GM23338 (cell line): ENCODE measurements around the gene TULP4. TPM values are rescaled to one million over a fixed set of nuclear protein-coding genes. Genes with fewer than 3 reads are reported as not detected.
A peak's percentile ranks its signal among the peaks of the same experiment; 100 is the strongest.

Experiments used
- ATAC-seq: fragments of 200-7000 bp; cut with Tn5 transposase; 3 replicates; pipeline ENCODE4 v1.9.1; 2020
- DNase-seq: peaks from one replicate; pipeline ENCODE4 v3.0.0-alpha.2; 2015; ENCODE audit warnings: low spot score
- H2AFZ ChIP-seq: fragments of 200-600 bp; sonication (generic); 2 replicates; pipeline ENCODE4 v1.8.0; 2016; ENCODE audit warnings: antibody characterized with exemption, mild to moderate bottlenecking, moderate library complexity
- H3F3A ChIP-seq: fragments of 200-600 bp; sonication (generic); replicated peaks from 2 replicates; pipeline ENCODE4 v1.8.0; 2017; ENCODE audit warnings: antibody characterized with exemption, mixed run types, low read depth
- H3K27ac ChIP-seq: fragments of 200-600 bp; sonication (generic); 2 replicates; pipeline ENCODE4 v1.6.1; 2016; ENCODE audit warnings: low read depth
- H3K27me3 ChIP-seq: fragments of 200-600 bp; sonication (generic); 2 replicates; pipeline ENCODE4 v1.8.0; 2016; ENCODE audit warnings: mild to moderate bottlenecking, mixed run types, moderate library complexity; ENCODE audit not compliant: insufficient read depth
- H3K36me3 ChIP-seq: fragments of 200-600 bp; sonication (generic); 2 replicates; pipeline ENCODE4 v1.8.0; 2016; ENCODE audit warnings: mild to moderate bottlenecking; ENCODE audit not compliant: insufficient read depth
- H3K4me1 ChIP-seq: fragments of 200-600 bp; sonication (generic); 2 replicates; pipeline ENCODE4 v1.8.0; 2016; ENCODE audit warnings: mild to moderate bottlenecking, moderate library complexity; ENCODE audit not compliant: insufficient read depth
- H3K4me2 ChIP-seq: fragments of 200-600 bp; sonication (generic); 2 replicates; pipeline ENCODE4 v1.7.1; 2017; ENCODE audit warnings: mixed run types
- H3K4me3 ChIP-seq: fragments of 200-600 bp; sonication (generic); 2 replicates; pipeline ENCODE4 v1.6.1; 2016; ENCODE audit warnings: mixed run types
- H3K79me2 ChIP-seq: fragments of 200-600 bp; sonication (generic); replicated peaks from 2 replicates; pipeline ENCODE4 v1.8.0; 2017; ENCODE audit warnings: mild to moderate bottlenecking; ENCODE audit not compliant: insufficient read depth
- H3K9me2 ChIP-seq: fragments of 200-600 bp; sonication (generic); 2 replicates; pipeline ENCODE4 v1.8.0; 2017; ENCODE audit not compliant: insufficient read depth
- H4K20me1 ChIP-seq: fragments of 200-600 bp; sonication (generic); replicated peaks from 2 replicates; pipeline ENCODE4 v1.8.0; 2017; ENCODE audit warnings: mild to moderate bottlenecking; ENCODE audit not compliant: insufficient read depth
- H3K27ac Mint-ChIP-seq: 2 replicates; pipeline ENCODE4 v1.8.0; 2020; ENCODE audit warnings: inconsistent platforms, mild to moderate bottlenecking, moderate library complexity, mixed read lengths
- H3K27me3 Mint-ChIP-seq: 3 replicates; pipeline ENCODE4 v1.8.0; 2022; ENCODE audit warnings: low read depth, mild to moderate bottlenecking, moderate library complexity, mixed read lengths, inconsistent platforms; ENCODE audit not compliant: insufficient read depth, poor library complexity
- H3K36me3 Mint-ChIP-seq: 3 replicates; pipeline ENCODE4 v1.8.0; 2021; ENCODE audit warnings: low read depth, mild to moderate bottlenecking, inconsistent platforms, moderate library complexity, mixed read lengths
- H3K4me1 Mint-ChIP-seq: 3 replicates; pipeline ENCODE4 v1.8.0; 2020; ENCODE audit warnings: mild to moderate bottlenecking, inconsistent platforms, mixed read lengths
- H3K4me3 Mint-ChIP-seq: 3 replicates; pipeline ENCODE4 v1.8.0; 2021; ENCODE audit warnings: moderate library complexity, mild to moderate bottlenecking, inconsistent platforms, mixed read lengths
- H3K9me3 Mint-ChIP-seq: 3 replicates; pipeline ENCODE4 v1.8.0; 2020; ENCODE audit warnings: moderate library complexity, mild to moderate bottlenecking, inconsistent platforms, mixed read lengths
- CREB1 ChIP-seq: fragments of 250-450 bp; sonication (Bioruptor Pico); IDR thresholded peaks from 2 replicates; pipeline ENCODE4 v1.5.0; 2020; ENCODE audit warnings: low read depth, mild to moderate bottlenecking, moderate library complexity
- EZH2 ChIP-seq: fragments of 200-600 bp; sonication (generic); IDR thresholded peaks from one replicate; pipeline ENCODE4 v1.8.0; 2017; ENCODE audit warnings: antibody characterized with exemption, mild to moderate bottlenecking, low read depth; ENCODE audit not compliant: unreplicated experiment
- NANOG ChIP-seq: IDR thresholded peaks from 2 replicates; pipeline ENCODE4 v1.6.1; 2016; ENCODE audit warnings: antibody characterized with exemption, borderline replicate concordance
- POLR2AphosphoS5 ChIP-seq: IDR thresholded peaks from 2 replicates; pipeline ENCODE4 v1.6.1; 2016; ENCODE audit warnings: antibody characterized with exemption, low read depth
- STAT1 ChIP-seq: IDR thresholded peaks from one replicate; pipeline ENCODE4 v1.6.1; 2016; ENCODE audit warnings: antibody characterized with exemption; ENCODE audit not compliant: unreplicated experiment
- ZNF114 ChIP-seq: fragments of 250-450 bp; sonication (Bioruptor Pico); IDR thresholded peaks from 2 replicates; pipeline ENCODE4 v1.5.0; 2020; ENCODE audit warnings: mild to moderate bottlenecking, moderate library complexity
- ZNF331 ChIP-seq: fragments of 250-450 bp; sonication (Bioruptor Pico); IDR thresholded peaks from 2 replicates; pipeline ENCODE4 v1.5.0; 2020; ENCODE audit warnings: low read depth, mild to moderate bottlenecking, moderate library complexity
- polyA plus RNA-seq: library from polyadenylated mRNA; unstranded; fragments of >200 nt; fragmentation: Nextera tagmentation; extraction: Ambion mirVana; gene quantifications from 2 replicates; pipeline ENCODE4 v1.2.1, GENCODE V29; 2016
- total RNA-seq: library from RNA; depleted of rRNA; stranded (reverse); fragments of >200 nt; shearing (Covaris generic); gene quantifications from 2 replicates; pipeline ENCODE4 v1.2.3, GENCODE V29; 2014
- TF ChIP-seq, protein P1 (sequence below): IDR thresholded peaks from 2 replicates; pipeline ENCODE4 v1.6.1; 2016; ENCODE audit warnings: antibody characterized with exemption
- TF ChIP-seq, protein P2 (sequence below), 2 experiments: fragments of 200-600 bp in 1 of 2; sonication (generic) in 1 of 2; conservative IDR thresholded peaks; 2 replicates each; pipeline versions ENCODE4 v1.5.1 to v1.6.1; 2016 to 2017; ENCODE audit warnings: antibody characterized with exemption in 2 of 2, low read depth in 2 of 2, mild to moderate bottlenecking in 2 of 2, moderate library complexity in 1 of 2
- TF ChIP-seq, protein P3 (sequence below): IDR thresholded peaks from one replicate; pipeline ENCODE4 v1.6.1; 2018; ENCODE audit warnings: antibody characterized with exemption; ENCODE audit not compliant: unreplicated experiment

The TULP4 gene
- total and polyA plus RNA-seq, 2 experiments from 2014 or later, result 31.2 to 50.2 TPM

DNA sequence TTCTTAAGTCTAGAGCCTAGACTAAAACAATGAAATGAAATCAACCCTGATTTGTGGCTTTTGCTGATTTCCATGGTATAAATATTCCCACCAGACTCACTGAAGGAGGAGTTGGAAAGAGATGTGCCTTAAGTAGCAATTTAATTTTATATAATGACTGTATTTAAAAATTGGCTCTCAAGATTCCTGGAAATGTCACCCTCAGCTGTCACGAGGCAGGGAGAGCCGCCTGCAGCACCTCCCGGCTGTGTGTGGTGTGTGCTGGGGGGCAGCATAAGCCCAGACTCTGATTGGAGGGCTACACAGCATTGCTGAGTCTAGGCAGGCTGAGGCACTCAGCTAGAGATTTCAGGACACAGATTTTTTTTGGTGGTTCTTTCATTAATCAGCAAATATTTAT lies 207.0 kb downstream of the TULP4 start:
- no peaks in the 10 kb centered on the region for H4K20me1 ChIP-seq
- H3K4me1 ChIP-seq, result peaks cover 6% of the 10 kb centered on the region; the same call in 1 of the 2 replicates
- H3K36me3 ChIP-seq, result no peaks in the 10 kb centered on the region
- H2AFZ ChIP-seq, result no peak overlapping the region
- no peak overlapping the region for H3K4me2 ChIP-seq
- Mint-ChIP-seq H3K4me3 (no peak overlapping the region), H3K9me3 (no peaks in the 10 kb centered on the region; the same call in 2 of the 3 replicates), H3K27ac (no peak overlapping the region), H3K36me3 (peaks cover 2% of the 10 kb centered on the region; the same call in 1 of the 3 replicates), H3K27me3 (peaks cover 37% of the 10 kb centered on the region), H3K4me1 (peaks cover 23% of the 10 kb centered on the region)
- H3K9me2 ChIP-seq, result no peaks in the 10 kb centered on the region
- H3K27ac ChIP-seq, result no peak overlapping the region
- H3K27me3 ChIP-seq, result peaks cover 19% of the 10 kb centered on the region
- H3K4me3 ChIP-seq, result no peak overlapping the region
- 0 out of 2 replicates have a peak, but pooled peaks cover 7% of the 10 kb centered on the region for H3F3A ChIP-seq
- TF ChIP-seq, protein P1, sequence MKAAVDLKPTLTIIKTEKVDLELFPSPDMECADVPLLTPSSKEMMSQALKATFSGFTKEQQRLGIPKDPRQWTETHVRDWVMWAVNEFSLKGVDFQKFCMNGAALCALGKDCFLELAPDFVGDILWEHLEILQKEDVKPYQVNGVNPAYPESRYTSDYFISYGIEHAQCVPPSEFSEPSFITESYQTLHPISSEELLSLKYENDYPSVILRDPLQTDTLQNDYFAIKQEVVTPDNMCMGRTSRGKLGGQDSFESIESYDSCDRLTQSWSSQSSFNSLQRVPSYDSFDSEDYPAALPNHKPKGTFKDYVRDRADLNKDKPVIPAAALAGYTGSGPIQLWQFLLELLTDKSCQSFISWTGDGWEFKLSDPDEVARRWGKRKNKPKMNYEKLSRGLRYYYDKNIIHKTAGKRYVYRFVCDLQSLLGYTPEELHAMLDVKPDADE, result no peak
- TF ChIP-seq, protein P2, sequence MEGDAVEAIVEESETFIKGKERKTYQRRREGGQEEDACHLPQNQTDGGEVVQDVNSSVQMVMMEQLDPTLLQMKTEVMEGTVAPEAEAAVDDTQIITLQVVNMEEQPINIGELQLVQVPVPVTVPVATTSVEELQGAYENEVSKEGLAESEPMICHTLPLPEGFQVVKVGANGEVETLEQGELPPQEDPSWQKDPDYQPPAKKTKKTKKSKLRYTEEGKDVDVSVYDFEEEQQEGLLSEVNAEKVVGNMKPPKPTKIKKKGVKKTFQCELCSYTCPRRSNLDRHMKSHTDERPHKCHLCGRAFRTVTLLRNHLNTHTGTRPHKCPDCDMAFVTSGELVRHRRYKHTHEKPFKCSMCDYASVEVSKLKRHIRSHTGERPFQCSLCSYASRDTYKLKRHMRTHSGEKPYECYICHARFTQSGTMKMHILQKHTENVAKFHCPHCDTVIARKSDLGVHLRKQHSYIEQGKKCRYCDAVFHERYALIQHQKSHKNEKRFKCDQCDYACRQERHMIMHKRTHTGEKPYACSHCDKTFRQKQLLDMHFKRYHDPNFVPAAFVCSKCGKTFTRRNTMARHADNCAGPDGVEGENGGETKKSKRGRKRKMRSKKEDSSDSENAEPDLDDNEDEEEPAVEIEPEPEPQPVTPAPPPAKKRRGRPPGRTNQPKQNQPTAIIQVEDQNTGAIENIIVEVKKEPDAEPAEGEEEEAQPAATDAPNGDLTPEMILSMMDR (conservative IDR thresholded peaks at IDR 0.05; ENCODE audit: low read depth in 2 of 2), result peak in 1 of 2 experiments; percentile 13; a peak in 1 of 4 replicates
- ATAC-seq, result no peak
- H3K79me2 ChIP-seq, result no peaks in the 10 kb centered on the region
- no peak for DNase-seq

DNA sequence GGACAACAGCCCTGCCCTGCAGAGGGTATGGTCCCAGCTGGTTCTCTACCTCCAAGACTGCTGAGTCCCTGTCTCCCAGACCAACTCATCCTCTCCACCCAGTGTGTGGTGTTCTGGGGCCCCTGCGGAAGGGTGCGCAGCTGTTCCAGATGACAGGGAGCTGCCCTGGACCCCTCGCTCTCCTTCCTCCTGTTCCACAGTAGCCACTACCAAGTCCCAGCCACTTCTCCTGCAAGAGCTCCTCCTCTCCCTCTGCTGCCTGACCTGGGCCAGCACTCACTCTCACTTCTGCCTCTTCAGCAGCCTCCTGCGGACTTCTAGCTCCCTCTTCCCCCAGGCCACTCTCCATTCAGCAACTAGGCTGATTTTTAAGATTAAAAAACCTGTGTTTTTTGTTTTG lies 207.5 kb downstream of the TULP4 start:
- H3K27ac Mint-ChIP-seq, result no peak overlapping the region; the same call in 1 of the 2 replicates
- H3K4me1 Mint-ChIP-seq, result peaks cover 23% of the 10 kb centered on the region
- no peaks in the 10 kb centered on the region for H3K9me2 ChIP-seq
- TF ChIP-seq, protein P3, sequence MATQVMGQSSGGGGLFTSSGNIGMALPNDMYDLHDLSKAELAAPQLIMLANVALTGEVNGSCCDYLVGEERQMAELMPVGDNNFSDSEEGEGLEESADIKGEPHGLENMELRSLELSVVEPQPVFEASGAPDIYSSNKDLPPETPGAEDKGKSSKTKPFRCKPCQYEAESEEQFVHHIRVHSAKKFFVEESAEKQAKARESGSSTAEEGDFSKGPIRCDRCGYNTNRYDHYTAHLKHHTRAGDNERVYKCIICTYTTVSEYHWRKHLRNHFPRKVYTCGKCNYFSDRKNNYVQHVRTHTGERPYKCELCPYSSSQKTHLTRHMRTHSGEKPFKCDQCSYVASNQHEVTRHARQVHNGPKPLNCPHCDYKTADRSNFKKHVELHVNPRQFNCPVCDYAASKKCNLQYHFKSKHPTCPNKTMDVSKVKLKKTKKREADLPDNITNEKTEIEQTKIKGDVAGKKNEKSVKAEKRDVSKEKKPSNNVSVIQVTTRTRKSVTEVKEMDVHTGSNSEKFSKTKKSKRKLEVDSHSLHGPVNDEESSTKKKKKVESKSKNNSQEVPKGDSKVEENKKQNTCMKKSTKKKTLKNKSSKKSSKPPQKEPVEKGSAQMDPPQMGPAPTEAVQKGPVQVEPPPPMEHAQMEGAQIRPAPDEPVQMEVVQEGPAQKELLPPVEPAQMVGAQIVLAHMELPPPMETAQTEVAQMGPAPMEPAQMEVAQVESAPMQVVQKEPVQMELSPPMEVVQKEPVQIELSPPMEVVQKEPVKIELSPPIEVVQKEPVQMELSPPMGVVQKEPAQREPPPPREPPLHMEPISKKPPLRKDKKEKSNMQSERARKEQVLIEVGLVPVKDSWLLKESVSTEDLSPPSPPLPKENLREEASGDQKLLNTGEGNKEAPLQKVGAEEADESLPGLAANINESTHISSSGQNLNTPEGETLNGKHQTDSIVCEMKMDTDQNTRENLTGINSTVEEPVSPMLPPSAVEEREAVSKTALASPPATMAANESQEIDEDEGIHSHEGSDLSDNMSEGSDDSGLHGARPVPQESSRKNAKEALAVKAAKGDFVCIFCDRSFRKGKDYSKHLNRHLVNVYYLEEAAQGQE, result no peak
- TF ChIP-seq ZNF331 (CRISPR knock-in tag), result no peak
- no peak for TF ChIP-seq EZH2
- no peak for TF ChIP-seq ZNF114
- TF ChIP-seq POLR2AphosphoS5, result no peak
- TF ChIP-seq, protein P2 (conservative IDR thresholded peaks at IDR 0.05; ENCODE audit: low read depth in 2 of 2), result no peak
- no peak for TF ChIP-seq NANOG
- no peak for TF ChIP-seq CREB1 (CRISPR knock-in tag)
- TF ChIP-seq STAT1, result no peak

More for the DNA sequence above, 207.5 kb downstream of the TULP4 start:
- Histone ChIP-seq H3F3A (0 out of 2 replicates have a peak, but pooled peaks cover 7% of the 10 kb centered on the region), H4K20me1 (no peaks in the 10 kb centered on the region), H3K4me1 (peaks cover 6% of the 10 kb centered on the region; the same call in 1 of the 2 replicates), H3K27ac (no peak overlapping the region), H3K4me3 (no peak overlapping the region), H2AFZ (no peak overlapping the region; the same call in 1 of the 2 replicates), H3K4me2 (no peak overlapping the region), H3K27me3 (peaks cover 19% of the 10 kb centered on the region), H3K79me2 (no peaks in the 10 kb centered on the region), H3K36me3 (no peaks in the 10 kb centered on the region)
- H3K27me3 Mint-ChIP-seq, result peaks cover 37% of the 10 kb centered on the region
- H3K9me3 Mint-ChIP-seq, result peaks cover 1% of the 10 kb centered on the region; the same call in 1 of the 3 replicates
- H3K36me3 Mint-ChIP-seq, result peaks cover 2% of the 10 kb centered on the region; the same call in 1 of the 3 replicates
- no peak for ATAC-seq
- DNase-seq, result no peak
- H3K4me3 Mint-ChIP-seq, result no peak overlapping the region
